Astrocyte of the cerebellum (primary cell): ENCODE measurements around the gene ZCCHC7.

Experiments
- DNase-seq: peaks from one replicate; pipeline ENCODE4 v3.0.0-alpha.2; 2011; ENCODE audit warnings: low read depth
- H3K4me3 ChIP-seq: 2 replicates; pipeline ENCODE4 v1.5.1; 2011; ENCODE audit warnings: mild to moderate bottlenecking, low read depth, low read length, moderate library complexity
- in situ Hi-C: cut with HindIII; loops from 2 replicates; pipeline ENCODE4 v1.10.0; 2017; ENCODE audit warnings: low sequenced_read_pairs
- TF ChIP-seq, protein P1 (sequence below): IDR thresholded peaks from 2 replicates; pipeline ENCODE4 v1.5.1; 2012; ENCODE audit warnings: low read length, low read depth, moderate library complexity, mild to moderate bottlenecking; ENCODE audit errors: missing control alignments

The ZCCHC7 gene

DNA sequence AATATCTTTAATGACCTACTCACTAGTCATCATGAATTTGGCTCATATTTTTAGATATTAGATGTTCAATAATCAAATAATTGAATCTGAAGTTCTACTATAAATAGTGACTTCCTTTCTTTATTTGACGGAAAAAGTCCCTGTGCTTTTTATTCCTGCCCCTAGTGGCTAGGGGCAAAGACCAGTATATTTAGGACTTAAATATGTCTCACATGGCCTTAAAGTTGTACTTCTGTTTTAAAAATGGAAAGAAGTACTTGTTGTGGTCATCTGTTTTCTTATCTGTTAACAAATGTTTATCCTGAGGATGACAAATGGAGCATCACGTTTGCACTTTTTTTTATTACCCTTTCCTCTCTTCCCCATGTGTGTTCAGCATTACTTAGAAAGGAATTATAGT is 212.9 kb downstream of the ZCCHC7 start:
- in situ Hi-C loops, result no loop called here
- no peak overlapping the region for H3K4me3 ChIP-seq
- TF ChIP-seq, protein P1, sequence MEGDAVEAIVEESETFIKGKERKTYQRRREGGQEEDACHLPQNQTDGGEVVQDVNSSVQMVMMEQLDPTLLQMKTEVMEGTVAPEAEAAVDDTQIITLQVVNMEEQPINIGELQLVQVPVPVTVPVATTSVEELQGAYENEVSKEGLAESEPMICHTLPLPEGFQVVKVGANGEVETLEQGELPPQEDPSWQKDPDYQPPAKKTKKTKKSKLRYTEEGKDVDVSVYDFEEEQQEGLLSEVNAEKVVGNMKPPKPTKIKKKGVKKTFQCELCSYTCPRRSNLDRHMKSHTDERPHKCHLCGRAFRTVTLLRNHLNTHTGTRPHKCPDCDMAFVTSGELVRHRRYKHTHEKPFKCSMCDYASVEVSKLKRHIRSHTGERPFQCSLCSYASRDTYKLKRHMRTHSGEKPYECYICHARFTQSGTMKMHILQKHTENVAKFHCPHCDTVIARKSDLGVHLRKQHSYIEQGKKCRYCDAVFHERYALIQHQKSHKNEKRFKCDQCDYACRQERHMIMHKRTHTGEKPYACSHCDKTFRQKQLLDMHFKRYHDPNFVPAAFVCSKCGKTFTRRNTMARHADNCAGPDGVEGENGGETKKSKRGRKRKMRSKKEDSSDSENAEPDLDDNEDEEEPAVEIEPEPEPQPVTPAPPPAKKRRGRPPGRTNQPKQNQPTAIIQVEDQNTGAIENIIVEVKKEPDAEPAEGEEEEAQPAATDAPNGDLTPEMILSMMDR, result no peak
- DNase-seq, result no peak

GRCh38 chr9:37335238-37335637 is 214.9 kb downstream of the ZCCHC7 start:
- no peak overlapping the region for H3K4me3 ChIP-seq
- in situ Hi-C loops, result no loop called here
- TF ChIP-seq, protein P1, result no peak
- DNase-seq, result no peak

DNA sequence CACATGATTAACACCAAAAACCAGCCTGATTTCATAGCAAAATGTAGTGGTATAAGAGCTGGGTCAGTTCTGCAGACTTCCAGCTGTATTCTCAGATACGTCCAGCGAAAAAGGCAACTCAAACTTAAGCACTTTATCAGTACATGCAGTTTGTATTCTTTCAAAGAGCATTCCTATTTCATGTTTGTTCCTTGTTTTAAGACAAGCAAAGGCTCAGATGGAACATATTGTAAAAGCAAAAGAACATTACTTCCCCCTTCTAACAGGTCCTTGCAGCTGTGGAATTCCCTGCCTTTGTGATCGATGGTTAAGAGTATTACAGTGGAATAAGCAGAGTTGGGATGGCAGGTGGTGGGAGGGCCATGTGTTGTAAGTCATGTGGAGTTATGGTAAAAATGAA is 215.8 kb downstream of the ZCCHC7 start:
- no peak for DNase-seq
- no peak overlapping the region for H3K4me3 ChIP-seq
- in situ Hi-C loops, result no loop called here
- TF ChIP-seq, protein P1, result no peak

- in situ Hi-C loops, result no loop called here
- DNase-seq, result no peak
- TF ChIP-seq, protein P1, result no peak
- H3K4me3 ChIP-seq, result no peak overlapping the region
Observed at GRCh38 chr9:37337301-37337890, 217.0 kb downstream of the ZCCHC7 start.

DNA sequence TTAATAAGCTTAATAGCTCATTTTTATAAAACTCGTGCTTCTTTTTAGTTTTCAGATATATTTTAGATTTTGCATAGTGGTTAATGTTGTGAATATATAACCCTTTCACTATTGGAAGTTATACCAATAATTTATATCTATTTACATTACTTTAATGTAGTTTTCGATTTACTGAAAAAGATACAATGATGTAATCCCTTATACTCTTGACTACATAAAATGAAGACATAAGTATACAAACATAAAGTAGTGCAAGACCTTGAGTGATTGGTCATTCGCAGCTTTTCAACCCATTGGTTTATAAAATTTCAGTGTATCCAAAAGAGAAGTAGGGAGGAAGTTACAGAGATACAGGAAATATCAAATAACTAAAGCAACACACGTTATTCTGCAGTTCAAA is 217.8 kb downstream of the ZCCHC7 start:
- no peak overlapping the region for H3K4me3 ChIP-seq
- in situ Hi-C loops, result no loop called here
- DNase-seq, result no peak
- TF ChIP-seq, protein P1, result no peak

- H3K4me3 ChIP-seq, result no peak overlapping the region
- TF ChIP-seq, protein P1, result no peak
- in situ Hi-C loops, result no loop called here
- no peak for DNase-seq
Observed at GRCh38 chr9:37339923-37340322, 219.5 kb downstream of the ZCCHC7 start.
